Liver (tissue), 3 donors: ENCODE measurements around the gene ERAP2.

Source experiments
- EGR1 ChIP-seq, 2 donors: IDR thresholded peaks; 2 replicates each; pipeline ENCODE4 v1.6.1; 2016 to 2018; ENCODE audit warnings: antibody characterized with exemption in 2 of 2, low read depth in 2 of 2
- FOXA1 ChIP-seq: IDR thresholded peaks from 2 replicates; pipeline ENCODE4 v1.6.1; 2016; ENCODE audit warnings: antibody characterized with exemption
- JUND ChIP-seq, 2 donors: IDR thresholded peaks; 2 replicates each; pipeline ENCODE4 v1.6.1; 2016; ENCODE audit warnings: antibody characterized with exemption in 2 of 2
- RAD21 ChIP-seq, 2 donors: IDR thresholded peaks; 2 replicates each; pipeline ENCODE4 v1.6.1; 2016; ENCODE audit warnings: antibody characterized with exemption in 2 of 2, mild to moderate bottlenecking in 2 of 2
- SP1 ChIP-seq: IDR thresholded peaks from 2 replicates; pipeline ENCODE4 v1.6.1; 2018; ENCODE audit warnings: antibody characterized with exemption, mild to moderate bottlenecking
- TAF1 ChIP-seq: conservative IDR thresholded peaks from 2 replicates; pipeline ENCODE4 v1.6.1; 2016; ENCODE audit warnings: antibody characterized with exemption, mild to moderate bottlenecking
- TF ChIP-seq, protein P1 (sequence below): fragments of 150-350 bp; IDR thresholded peaks from 2 replicates; pipeline ENCODE4 v1.5.1; 2017; ENCODE audit warnings: improper control_type of control experiment, low read depth, low read length; ENCODE audit not compliant: missing input control
- TF ChIP-seq, protein P2 (sequence below): IDR thresholded peaks from 2 replicates; pipeline ENCODE4 v1.6.1; 2016; ENCODE audit warnings: antibody characterized with exemption
- TF ChIP-seq, protein P3 (sequence below): IDR thresholded peaks from 2 replicates; pipeline ENCODE4 v1.6.1; 2016; ENCODE audit warnings: antibody characterized with exemption, mild to moderate bottlenecking
- TF ChIP-seq, protein P4 (sequence below): IDR thresholded peaks from 2 replicates; pipeline ENCODE4 v1.6.1; 2016; ENCODE audit warnings: antibody characterized with exemption
- donor health status: healthy.
- donor health status: healthy.

DNA sequence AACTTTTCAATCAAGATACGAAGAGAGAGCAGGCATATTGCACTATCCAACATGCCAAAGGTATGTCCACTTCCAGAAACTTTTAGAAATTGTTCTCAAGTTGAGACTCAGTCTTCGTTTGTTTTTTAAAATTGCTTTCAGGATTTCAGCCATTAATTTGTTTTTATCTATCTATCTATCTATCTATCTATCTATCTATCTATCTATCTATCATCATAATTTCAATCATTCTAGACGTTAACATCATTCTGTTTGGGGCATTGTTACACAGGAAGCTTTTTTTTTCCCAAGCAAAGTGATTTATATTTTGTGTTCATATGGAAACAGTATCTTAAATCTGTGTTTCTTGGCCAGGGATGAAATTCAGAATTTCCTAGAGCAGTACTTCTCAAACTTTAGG, 7.6 kb downstream of the ERAP2 start:
- TF ChIP-seq, protein P1, sequence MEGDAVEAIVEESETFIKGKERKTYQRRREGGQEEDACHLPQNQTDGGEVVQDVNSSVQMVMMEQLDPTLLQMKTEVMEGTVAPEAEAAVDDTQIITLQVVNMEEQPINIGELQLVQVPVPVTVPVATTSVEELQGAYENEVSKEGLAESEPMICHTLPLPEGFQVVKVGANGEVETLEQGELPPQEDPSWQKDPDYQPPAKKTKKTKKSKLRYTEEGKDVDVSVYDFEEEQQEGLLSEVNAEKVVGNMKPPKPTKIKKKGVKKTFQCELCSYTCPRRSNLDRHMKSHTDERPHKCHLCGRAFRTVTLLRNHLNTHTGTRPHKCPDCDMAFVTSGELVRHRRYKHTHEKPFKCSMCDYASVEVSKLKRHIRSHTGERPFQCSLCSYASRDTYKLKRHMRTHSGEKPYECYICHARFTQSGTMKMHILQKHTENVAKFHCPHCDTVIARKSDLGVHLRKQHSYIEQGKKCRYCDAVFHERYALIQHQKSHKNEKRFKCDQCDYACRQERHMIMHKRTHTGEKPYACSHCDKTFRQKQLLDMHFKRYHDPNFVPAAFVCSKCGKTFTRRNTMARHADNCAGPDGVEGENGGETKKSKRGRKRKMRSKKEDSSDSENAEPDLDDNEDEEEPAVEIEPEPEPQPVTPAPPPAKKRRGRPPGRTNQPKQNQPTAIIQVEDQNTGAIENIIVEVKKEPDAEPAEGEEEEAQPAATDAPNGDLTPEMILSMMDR, result no peak
- TF ChIP-seq, protein P2, sequence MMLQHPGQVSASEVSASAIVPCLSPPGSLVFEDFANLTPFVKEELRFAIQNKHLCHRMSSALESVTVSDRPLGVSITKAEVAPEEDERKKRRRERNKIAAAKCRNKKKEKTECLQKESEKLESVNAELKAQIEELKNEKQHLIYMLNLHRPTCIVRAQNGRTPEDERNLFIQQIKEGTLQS, result no peak
- TF ChIP-seq, protein P3, sequence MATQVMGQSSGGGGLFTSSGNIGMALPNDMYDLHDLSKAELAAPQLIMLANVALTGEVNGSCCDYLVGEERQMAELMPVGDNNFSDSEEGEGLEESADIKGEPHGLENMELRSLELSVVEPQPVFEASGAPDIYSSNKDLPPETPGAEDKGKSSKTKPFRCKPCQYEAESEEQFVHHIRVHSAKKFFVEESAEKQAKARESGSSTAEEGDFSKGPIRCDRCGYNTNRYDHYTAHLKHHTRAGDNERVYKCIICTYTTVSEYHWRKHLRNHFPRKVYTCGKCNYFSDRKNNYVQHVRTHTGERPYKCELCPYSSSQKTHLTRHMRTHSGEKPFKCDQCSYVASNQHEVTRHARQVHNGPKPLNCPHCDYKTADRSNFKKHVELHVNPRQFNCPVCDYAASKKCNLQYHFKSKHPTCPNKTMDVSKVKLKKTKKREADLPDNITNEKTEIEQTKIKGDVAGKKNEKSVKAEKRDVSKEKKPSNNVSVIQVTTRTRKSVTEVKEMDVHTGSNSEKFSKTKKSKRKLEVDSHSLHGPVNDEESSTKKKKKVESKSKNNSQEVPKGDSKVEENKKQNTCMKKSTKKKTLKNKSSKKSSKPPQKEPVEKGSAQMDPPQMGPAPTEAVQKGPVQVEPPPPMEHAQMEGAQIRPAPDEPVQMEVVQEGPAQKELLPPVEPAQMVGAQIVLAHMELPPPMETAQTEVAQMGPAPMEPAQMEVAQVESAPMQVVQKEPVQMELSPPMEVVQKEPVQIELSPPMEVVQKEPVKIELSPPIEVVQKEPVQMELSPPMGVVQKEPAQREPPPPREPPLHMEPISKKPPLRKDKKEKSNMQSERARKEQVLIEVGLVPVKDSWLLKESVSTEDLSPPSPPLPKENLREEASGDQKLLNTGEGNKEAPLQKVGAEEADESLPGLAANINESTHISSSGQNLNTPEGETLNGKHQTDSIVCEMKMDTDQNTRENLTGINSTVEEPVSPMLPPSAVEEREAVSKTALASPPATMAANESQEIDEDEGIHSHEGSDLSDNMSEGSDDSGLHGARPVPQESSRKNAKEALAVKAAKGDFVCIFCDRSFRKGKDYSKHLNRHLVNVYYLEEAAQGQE, result no peak
- TF ChIP-seq, protein P4, sequence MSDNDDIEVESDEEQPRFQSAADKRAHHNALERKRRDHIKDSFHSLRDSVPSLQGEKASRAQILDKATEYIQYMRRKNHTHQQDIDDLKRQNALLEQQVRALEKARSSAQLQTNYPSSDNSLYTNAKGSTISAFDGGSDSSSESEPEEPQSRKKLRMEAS, result no peak
- TF ChIP-seq RAD21 (IDR thresholded peaks at IDR 0.05) (no peak), FOXA1 (no peak), SP1 (no peak), EGR1 (IDR thresholded peaks at IDR 0.05; ENCODE audit: low read depth in 2 of 2) (no peak), JUND (IDR thresholded peaks at IDR 0.05) (no peak), TAF1 (no peak)
